ENCODE measurements around the gene KIFC3.

GRCh38 chr16:57804111-57804837 is 2.0 kb upstream of the KIFC3 start:
- TF ChIP-seq CTCF (IDR thresholded peaks at IDR 0.05) (no peak), POLR2A (IDR thresholded peaks at IDR 0.05) (no peak)
